Breast epithelium (tissue), 3 donors: ENCODE data around the gene RABGAP1L.

ENCODE experiments used
- POLR2A ChIP-seq: fragments of 450-650 bp; IDR thresholded peaks from one replicate; pipeline ENCODE4 v1.6.1; 2016; ENCODE audit warnings: antibody characterized with exemption, mild to moderate bottlenecking, moderate library complexity
- POLR2AphosphoS5 ChIP-seq, 3 donors: sonication (generic); formaldehyde crosslinking; IDR thresholded peaks; one replicate each; pipeline ENCODE4 v1.6.1; 2017; ENCODE audit warnings: antibody characterized with exemption in 3 of 3
- TF ChIP-seq, protein P1 (sequence below), 3 donors: fragments of 450-650 bp; IDR thresholded peaks; one replicate each; pipeline ENCODE4 v1.5.1; 2016 to 2017; ENCODE audit warnings: antibody characterized with exemption in 3 of 3, mild to moderate bottlenecking in 3 of 3, moderate library complexity in 3 of 3

DNA sequence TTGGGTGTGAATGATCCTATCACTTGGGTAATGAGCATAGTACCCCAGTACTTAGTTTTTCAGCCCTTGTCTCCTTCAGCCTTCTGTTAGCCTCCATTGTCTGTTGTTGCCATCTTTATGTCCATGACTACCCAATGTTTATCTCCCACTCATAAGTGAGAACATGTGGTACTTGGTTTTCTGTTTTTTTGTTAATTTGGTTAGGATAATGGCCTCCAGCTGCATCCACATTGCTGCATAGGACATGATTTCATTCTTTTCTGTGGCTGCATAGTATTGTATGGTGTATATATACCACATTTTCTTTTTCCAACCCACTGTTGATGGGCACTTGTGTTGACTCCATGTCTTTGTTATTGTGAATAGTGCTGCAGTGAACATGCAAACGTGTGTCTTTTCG lies 248.8 kb downstream of the RABGAP1L start:
- no peak for TF ChIP-seq POLR2AphosphoS5 (IDR thresholded peaks at IDR 0.05)
- TF ChIP-seq, protein P1, sequence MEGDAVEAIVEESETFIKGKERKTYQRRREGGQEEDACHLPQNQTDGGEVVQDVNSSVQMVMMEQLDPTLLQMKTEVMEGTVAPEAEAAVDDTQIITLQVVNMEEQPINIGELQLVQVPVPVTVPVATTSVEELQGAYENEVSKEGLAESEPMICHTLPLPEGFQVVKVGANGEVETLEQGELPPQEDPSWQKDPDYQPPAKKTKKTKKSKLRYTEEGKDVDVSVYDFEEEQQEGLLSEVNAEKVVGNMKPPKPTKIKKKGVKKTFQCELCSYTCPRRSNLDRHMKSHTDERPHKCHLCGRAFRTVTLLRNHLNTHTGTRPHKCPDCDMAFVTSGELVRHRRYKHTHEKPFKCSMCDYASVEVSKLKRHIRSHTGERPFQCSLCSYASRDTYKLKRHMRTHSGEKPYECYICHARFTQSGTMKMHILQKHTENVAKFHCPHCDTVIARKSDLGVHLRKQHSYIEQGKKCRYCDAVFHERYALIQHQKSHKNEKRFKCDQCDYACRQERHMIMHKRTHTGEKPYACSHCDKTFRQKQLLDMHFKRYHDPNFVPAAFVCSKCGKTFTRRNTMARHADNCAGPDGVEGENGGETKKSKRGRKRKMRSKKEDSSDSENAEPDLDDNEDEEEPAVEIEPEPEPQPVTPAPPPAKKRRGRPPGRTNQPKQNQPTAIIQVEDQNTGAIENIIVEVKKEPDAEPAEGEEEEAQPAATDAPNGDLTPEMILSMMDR (IDR thresholded peaks at IDR 0.05), result no peak
- TF ChIP-seq POLR2A, result no peak
